MM.1S (cell line): ENCODE results near the gene POU1F1.

Source experiments
- DNase-seq: peaks from one replicate; pipeline ENCODE4 v3.0.0-alpha.2; 2015
- H2AFZ ChIP-seq: fragments of 300-600 bp; sonication (generic); 2 replicates; pipeline ENCODE4 v1.6.0; 2016; ENCODE audit warnings: antibody characterized with exemption, low read length
- H3F3A ChIP-seq: fragments of 300-600 bp; sonication (generic); 2 replicates; pipeline ENCODE4 v1.6.1; 2016; ENCODE audit warnings: mild to moderate bottlenecking, antibody characterized with exemption, low read length, moderate library complexity, mixed read lengths; ENCODE audit not compliant: insufficient read depth
- H3K27ac ChIP-seq: fragments of 300-600 bp; sonication (generic); 2 replicates; pipeline ENCODE4 v1.5.1; 2016; ENCODE audit warnings: mild to moderate bottlenecking, low read length
- H3K27me3 ChIP-seq: fragments of 300-600 bp; sonication (generic); replicated peaks from 2 replicates; pipeline ENCODE4 v1.6.0; 2016; ENCODE audit warnings: low read length; ENCODE audit not compliant: insufficient read depth
- H3K36me3 ChIP-seq: fragments of 300-600 bp; sonication (generic); replicated peaks from 2 replicates; pipeline ENCODE4 v1.6.1; 2016; ENCODE audit warnings: mild to moderate bottlenecking, low read length, mixed read lengths; ENCODE audit not compliant: insufficient read depth
- H3K4me1 ChIP-seq: fragments of 300-600 bp; sonication (generic); 2 replicates; pipeline ENCODE4 v1.6.1; 2016; ENCODE audit warnings: low read length, mixed read lengths
- H3K4me2 ChIP-seq: fragments of 300-600 bp; sonication (generic); 2 replicates; pipeline ENCODE4 v1.6.0; 2016; ENCODE audit warnings: low read depth, low read length
- H3K4me3 ChIP-seq: fragments of 300-600 bp; sonication (generic); 2 replicates; pipeline ENCODE4 v1.5.1; 2016; ENCODE audit warnings: low read length, mixed read lengths
- H3K79me2 ChIP-seq: fragments of 300-600 bp; sonication (generic); 2 replicates; pipeline ENCODE4 v1.6.1; 2016; ENCODE audit warnings: mixed run types, low read length, mixed read lengths
- H3K9ac ChIP-seq: fragments of 300-600 bp; sonication (generic); 2 replicates; pipeline ENCODE4 v1.6.1; 2016; ENCODE audit warnings: low read length, mixed read lengths
- H3K9me2 ChIP-seq: fragments of 300-600 bp; sonication (generic); replicated peaks from 2 replicates; pipeline ENCODE4 v1.6.1; 2016; ENCODE audit warnings: mild to moderate bottlenecking, low read length, mixed read lengths; ENCODE audit not compliant: insufficient read depth
- H3K9me3 ChIP-seq: fragments of 300-600 bp; sonication (generic); replicated peaks from 2 replicates; pipeline ENCODE4 v1.6.1; 2016; ENCODE audit warnings: mild to moderate bottlenecking, low read length, mixed read lengths; ENCODE audit not compliant: insufficient read depth
- H4K20me1 ChIP-seq: fragments of 300-600 bp; sonication (generic); 2 replicates; pipeline ENCODE4 v1.6.1; 2016; ENCODE audit warnings: mild to moderate bottlenecking, low read length, moderate library complexity, mixed read lengths; ENCODE audit not compliant: insufficient read depth
- CTCF ChIP-seq: fragments of 300-600 bp; sonication (generic); IDR thresholded peaks from 2 replicates; pipeline ENCODE4 v1.5.1; 2016; ENCODE audit warnings: antibody characterized with exemption, low read length, mixed read lengths
- EZH2 ChIP-seq: fragments of 300-600 bp; sonication (generic); optimal IDR thresholded peaks from 2 replicates; pipeline ENCODE3; 2017; ENCODE audit warnings: low read depth, mild to moderate bottlenecking, antibody characterized with exemption, low read length, mixed read lengths
- EZH2phosphoT487 ChIP-seq: fragments of 300-600 bp; sonication (generic); IDR thresholded peaks from 2 replicates; pipeline ENCODE4 v1.6.1; 2018; ENCODE audit warnings: antibody characterized with exemption, low read length

Gene POU1F1

DNA sequence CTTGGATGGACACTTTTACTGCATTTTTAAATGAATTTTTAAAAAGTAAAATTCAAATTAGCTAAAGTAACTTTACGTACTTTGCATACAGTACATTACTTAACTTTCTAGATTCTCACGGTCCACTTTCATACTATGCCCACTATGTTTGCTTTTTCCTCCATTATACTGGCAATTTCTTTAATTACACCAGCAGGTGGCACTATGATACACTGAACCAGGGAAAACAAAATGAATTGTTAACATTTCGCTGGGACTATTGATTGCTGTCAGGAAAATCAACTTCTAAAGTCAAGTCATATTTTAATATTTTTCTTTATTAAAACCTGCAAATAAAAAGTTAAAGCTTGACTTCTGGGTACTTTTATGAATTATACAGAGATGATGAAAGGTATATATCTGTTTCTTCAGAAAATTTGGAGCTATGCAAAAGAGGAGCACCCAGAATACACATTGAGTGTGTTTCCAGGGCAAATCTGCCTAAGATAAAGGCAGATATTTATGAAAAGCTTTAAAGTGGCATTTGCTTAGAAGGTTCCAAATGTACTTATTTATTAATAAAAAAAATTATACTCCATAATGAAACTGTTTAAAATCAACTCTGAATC is 21.8 kb upstream of the POU1F1 start:
- TF ChIP-seq EZH2 (no peak), CTCF (peak; percentile 66), EZH2phosphoT487 (no peak)
- H3K9me3 ChIP-seq = no peaks in the 10 kb centered on the region
- H3K27ac ChIP-seq = no peak overlapping the region
- no peak overlapping the region for H3K9ac ChIP-seq
- no peak overlapping the region for H3K4me3 ChIP-seq
- DNase-seq = peak; percentile 46
- H3K4me1 ChIP-seq = no peaks in the 10 kb centered on the region
- H3K9me2 ChIP-seq = no peaks in the 10 kb centered on the region
- H3K27me3 ChIP-seq = no peaks in the 10 kb centered on the region
- H2AFZ ChIP-seq = no peak overlapping the region
- H3K36me3 ChIP-seq = no peaks in the 10 kb centered on the region
- H4K20me1 ChIP-seq = no peaks in the 10 kb centered on the region
- no peak overlapping the region for H3K4me2 ChIP-seq
- no peaks in the 10 kb centered on the region for H3K79me2 ChIP-seq
- no peaks in the 10 kb centered on the region for H3F3A ChIP-seq

DNA sequence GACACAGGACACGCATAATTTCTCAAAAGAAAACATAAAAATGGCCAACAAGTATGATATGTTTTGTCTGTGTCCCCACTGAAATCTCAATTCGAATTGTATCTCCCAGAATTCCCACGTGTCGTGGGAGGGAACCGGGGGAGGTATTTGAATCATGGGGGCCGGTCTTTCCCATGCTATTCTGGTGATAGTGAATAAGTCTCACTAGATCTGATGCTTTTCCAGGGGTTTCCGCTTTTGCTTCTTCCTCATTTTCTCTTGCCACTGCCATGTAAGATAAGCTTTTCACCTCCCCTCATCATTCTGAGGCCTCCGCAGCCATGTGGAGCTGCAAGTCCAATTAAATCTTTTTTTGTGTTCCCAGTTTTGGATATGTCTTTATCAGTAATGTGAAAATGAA is 12.1 kb upstream of the POU1F1 start:
- H3K36me3 ChIP-seq = no peaks in the 10 kb centered on the region
- no peaks in the 10 kb centered on the region for H3K4me1 ChIP-seq
- no peaks in the 10 kb centered on the region for H3K79me2 ChIP-seq
- no peaks in the 10 kb centered on the region for H4K20me1 ChIP-seq
- H3F3A ChIP-seq = no peaks in the 10 kb centered on the region
- H2AFZ ChIP-seq = no peak overlapping the region
- no peak overlapping the region for H3K9ac ChIP-seq
- H3K4me2 ChIP-seq = no peak overlapping the region
- H3K27me3 ChIP-seq = no peaks in the 10 kb centered on the region
- TF ChIP-seq EZH2 = no peak
- TF ChIP-seq CTCF = no peak
- TF ChIP-seq EZH2phosphoT487 = no peak
- H3K27ac ChIP-seq = no peak overlapping the region
- H3K4me3 ChIP-seq = no peak overlapping the region
- DNase-seq = no peak
- no peaks in the 10 kb centered on the region for H3K9me2 ChIP-seq
- H3K9me3 ChIP-seq = no peaks in the 10 kb centered on the region

DNA sequence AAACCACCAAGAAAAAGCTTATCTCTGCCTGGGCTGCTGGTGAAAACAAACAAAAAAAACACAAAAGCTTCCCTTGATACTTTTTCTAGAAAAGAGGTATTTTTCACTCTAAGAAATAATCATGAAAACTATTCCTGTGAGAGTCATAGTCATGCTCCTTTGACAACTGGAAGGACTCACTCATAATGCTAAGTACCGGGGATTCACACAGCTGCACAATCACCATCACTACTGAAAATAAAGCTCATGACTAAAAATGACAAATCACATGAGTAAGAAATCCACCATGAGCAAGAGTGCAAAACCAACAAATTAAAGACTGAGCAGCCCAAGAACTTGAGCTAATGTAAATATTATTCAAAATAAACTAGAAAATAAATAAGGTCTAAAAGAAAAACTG is 10.6 kb upstream of the POU1F1 start:
- Histone ChIP-seq H3K4me1 (no peaks in the 10 kb centered on the region), H2AFZ (no peak overlapping the region), H3F3A (no peaks in the 10 kb centered on the region), H3K4me3 (no peak overlapping the region), H3K27ac (no peak overlapping the region), H3K9me2 (no peaks in the 10 kb centered on the region), H4K20me1 (no peaks in the 10 kb centered on the region), H3K27me3 (no peaks in the 10 kb centered on the region), H3K4me2 (no peak overlapping the region), H3K9me3 (no peaks in the 10 kb centered on the region), H3K36me3 (no peaks in the 10 kb centered on the region), H3K9ac (no peak overlapping the region), H3K79me2 (no peaks in the 10 kb centered on the region)
- DNase-seq = no peak
- TF ChIP-seq EZH2phosphoT487 (no peak), EZH2 (no peak), CTCF (no peak)
